OCI-LY3 (cell line): ENCODE measurements around the gene ZNF285.

Experiments
- EZH2phosphoT487 ChIP-seq: fragments of 200-600 bp; shearing (Covaris generic); IDR thresholded peaks from 2 replicates; pipeline ENCODE4 v1.6.1; 2018; ENCODE audit warnings: antibody characterized with exemption, mixed run types, low read depth
- TF ChIP-seq, protein P1 (sequence below): fragments of 200-600, 300-600 bp; sonication (generic); IDR thresholded peaks from 2 replicates; pipeline ENCODE4 v1.5.1; 2014; ENCODE audit warnings: antibody characterized with exemption, low read length, low read depth

DNA sequence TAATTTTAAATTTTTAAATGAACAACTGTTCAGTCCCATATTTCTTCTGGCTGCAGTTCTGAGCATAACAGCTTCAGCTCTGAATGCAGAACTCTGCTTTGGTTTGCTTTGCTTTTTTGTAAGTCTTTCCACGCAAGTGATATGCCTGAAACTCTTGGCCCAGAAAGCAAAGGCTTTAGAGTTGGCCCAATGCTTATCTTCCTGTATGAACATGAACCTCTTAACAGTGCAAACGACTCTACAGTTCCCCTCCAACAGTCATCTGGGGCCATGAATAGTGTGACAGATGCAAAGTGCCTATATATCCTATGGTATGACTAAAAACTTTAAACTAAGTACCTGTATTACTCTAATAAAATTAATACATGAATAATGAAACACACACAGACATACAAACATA is 59.6 kb downstream of the ZNF285 start:
- TF ChIP-seq, protein P1, sequence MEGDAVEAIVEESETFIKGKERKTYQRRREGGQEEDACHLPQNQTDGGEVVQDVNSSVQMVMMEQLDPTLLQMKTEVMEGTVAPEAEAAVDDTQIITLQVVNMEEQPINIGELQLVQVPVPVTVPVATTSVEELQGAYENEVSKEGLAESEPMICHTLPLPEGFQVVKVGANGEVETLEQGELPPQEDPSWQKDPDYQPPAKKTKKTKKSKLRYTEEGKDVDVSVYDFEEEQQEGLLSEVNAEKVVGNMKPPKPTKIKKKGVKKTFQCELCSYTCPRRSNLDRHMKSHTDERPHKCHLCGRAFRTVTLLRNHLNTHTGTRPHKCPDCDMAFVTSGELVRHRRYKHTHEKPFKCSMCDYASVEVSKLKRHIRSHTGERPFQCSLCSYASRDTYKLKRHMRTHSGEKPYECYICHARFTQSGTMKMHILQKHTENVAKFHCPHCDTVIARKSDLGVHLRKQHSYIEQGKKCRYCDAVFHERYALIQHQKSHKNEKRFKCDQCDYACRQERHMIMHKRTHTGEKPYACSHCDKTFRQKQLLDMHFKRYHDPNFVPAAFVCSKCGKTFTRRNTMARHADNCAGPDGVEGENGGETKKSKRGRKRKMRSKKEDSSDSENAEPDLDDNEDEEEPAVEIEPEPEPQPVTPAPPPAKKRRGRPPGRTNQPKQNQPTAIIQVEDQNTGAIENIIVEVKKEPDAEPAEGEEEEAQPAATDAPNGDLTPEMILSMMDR: no peak
- TF ChIP-seq EZH2phosphoT487: no peak
